Thyroid gland (tissue), 4 donors: Measurements from ENCODE around the gene SH2D3C.

Source experiments
- CTCF ChIP-seq, 6 experiments: fragments of 200-600 bp in 3 of 6; fragments of 450-650 bp in 3 of 6; sonication (generic) in 3 of 6; IDR thresholded peaks; one replicate each; pipeline ENCODE4 v1.5.1; 2016 to 2019; ENCODE audit warnings: antibody characterized with exemption in 6 of 6, mild to moderate bottlenecking in 2 of 6, inconsistent platforms in 1 of 6, moderate library complexity in 1 of 6
- POLR2A ChIP-seq, 2 donors: fragments of 450-650 bp; IDR thresholded peaks; one replicate each; pipeline ENCODE4 v1.6.1; 2017; ENCODE audit warnings: antibody characterized with exemption in 2 of 2, mild to moderate bottlenecking in 2 of 2, moderate library complexity in 1 of 2

DNA sequence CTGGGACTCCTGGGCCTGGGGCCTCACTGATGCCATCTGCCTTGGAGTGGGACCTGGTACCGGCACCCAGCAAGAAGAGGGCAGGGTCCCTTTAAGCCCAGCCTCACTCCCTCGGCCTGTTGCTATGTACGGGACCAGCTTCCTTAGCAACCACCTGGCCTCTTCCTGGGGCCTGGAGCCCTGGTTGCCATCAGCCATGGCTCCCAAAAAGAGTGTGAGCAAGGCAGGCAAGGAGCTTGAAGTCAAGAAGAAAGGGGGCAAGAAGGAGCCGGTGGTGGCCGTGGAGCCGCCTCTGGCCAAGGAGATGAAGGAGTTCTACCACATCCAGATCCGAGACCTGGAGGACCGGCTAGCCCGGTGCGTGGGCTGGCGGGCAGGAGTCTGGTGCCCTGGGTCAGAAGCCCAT is 71.6 kb downstream of the SH2D3C start, which contains the start of gene CFAP157:
- TF ChIP-seq CTCF (IDR thresholded peaks at IDR 0.05) (no peak), POLR2A (IDR thresholded peaks at IDR 0.05) (no peak)
